Stimulated activated naive CD8-positive, alpha-beta T cell treated with anti-CD3 and anti-CD28 coated beads, Interleukin-15, Interleukin-2, amounts not matched to agents 100 U/mL and 50 U/mL, for 24 hours (primary cell): ENCODE data around the gene PRPSAP1.

Experiments used
- ATAC-seq: fragments of 150-1000 bp; cut with Tn5 transposase; one replicate; pipeline ENCODE4 v1.10.0; 2021
- DNase-seq: peaks from one replicate; pipeline ENCODE4 v3.0.0; 2021

PRPSAP1 gene

GRCh38 chr17:76383546-76384221 is 30.0 kb upstream of the PRPSAP1 start:
- ATAC-seq, result peak; percentile 21
- peak; percentile 67 for DNase-seq

GRCh38 chr17:76382803-76383545 is 29.3 kb upstream of the PRPSAP1 start:
- ATAC-seq (peak; percentile 47), DNase-seq (peak; percentile 69)

- peak; percentile 50 for DNase-seq
- ATAC-seq, result no peak
These were observed 28.7 kb upstream of the PRPSAP1 start for GRCh38 chr17:76382351-76382802.

- DNase-seq (no peak), ATAC-seq (no peak)
These were observed 28.1 kb upstream of the PRPSAP1 start for GRCh38 chr17:76381633-76382350.

GRCh38 chr17:76379646-76380376 is 26.1 kb upstream of the PRPSAP1 start:
- ATAC-seq (no peak), DNase-seq (no peak)

GRCh38 chr17:76379275-76379641 is 25.5 kb upstream of the PRPSAP1 start:
- ATAC-seq, result no peak
- DNase-seq, result no peak

- ATAC-seq, result no peak
- DNase-seq, result no peak
These were observed 25.0 kb upstream of the PRPSAP1 start for GRCh38 chr17:76378548-76379274.

DNA sequence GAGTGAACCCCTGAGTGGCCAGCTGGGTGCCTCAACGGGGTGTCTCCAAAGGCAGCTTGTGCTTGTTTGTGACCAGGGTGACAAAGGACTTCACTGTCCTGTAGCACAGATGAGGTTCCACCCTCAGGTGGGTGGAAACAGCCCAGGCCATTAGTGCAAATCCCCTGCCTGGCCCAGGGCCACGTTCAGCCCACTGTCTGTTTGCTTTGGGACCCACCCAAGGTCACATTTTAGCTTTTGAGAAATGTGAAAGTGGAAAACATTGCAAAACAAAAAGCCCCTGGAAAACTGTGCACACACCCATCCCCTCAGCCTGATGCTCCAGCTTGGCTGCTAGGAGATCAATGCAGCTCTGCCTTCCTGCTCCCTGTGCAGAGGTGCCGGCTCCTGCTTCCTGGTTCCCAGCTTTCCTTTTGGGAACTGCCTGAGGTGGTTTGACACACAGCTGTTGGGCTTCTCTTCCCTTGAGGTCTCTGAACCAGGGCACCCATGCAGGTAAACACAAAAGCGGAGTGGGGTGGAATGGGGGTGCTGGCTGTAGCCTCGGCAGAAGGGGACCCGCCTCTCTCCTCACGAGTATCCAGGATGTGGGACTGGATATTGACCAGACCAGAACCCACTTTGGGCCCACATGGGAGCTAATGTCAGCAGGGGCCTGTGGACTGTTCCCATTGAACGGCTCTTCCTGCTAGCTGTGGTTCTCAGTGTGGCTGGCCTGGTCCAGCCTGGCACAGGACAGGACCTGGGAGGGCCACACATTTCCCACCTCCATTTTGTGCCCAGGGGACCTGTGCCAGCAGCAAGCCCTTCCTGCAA is 22.8 kb upstream of the PRPSAP1 start:
- DNase-seq (no peak), ATAC-seq (no peak)

DNA sequence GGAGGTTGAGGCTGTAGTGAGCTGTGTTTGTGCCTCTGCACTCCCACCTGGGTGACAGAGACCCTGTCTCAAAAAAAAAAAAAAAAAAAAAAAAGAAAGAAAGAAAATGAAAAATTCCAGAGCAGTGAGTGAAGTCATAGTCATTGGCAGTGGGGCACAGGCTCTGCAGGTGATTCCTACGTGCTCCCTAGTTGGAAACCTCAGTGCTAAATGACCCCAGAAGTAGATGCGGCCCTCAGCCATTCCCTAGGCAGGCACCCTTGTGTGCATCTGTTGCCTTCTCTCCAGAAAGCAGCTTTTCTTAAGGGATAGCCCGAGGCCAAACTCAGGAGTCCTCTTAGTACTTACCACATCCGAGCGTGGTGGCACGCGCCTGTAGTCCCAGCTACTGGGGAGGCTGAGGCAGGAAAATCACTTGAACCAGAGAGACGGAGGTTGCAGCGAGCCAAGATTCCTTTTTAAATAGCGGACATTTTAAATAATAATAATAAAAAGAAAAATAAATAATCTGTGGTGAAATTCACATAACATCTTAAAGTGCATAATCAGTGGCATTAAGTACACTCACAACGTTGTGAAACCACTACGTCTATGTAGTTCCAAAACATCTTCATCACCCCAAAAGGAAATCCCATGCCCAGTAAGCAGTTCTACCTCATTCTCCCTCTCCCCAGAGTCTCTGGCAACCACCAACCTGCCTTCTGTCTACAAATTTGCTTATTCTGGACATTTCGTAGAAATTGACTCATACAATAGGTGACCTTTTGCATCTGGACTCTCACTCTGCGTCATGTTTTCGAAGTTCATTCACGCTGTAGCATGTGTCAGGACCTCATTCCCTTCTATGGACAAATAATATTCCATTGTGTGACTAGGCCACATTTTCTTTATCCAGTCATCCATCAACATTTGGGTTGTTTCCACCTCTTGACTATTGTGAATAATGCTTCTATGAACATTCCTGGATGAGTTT is 18.2 kb upstream of the PRPSAP1 start:
- ATAC-seq, result peak; percentile 58
- no peak for DNase-seq

DNA sequence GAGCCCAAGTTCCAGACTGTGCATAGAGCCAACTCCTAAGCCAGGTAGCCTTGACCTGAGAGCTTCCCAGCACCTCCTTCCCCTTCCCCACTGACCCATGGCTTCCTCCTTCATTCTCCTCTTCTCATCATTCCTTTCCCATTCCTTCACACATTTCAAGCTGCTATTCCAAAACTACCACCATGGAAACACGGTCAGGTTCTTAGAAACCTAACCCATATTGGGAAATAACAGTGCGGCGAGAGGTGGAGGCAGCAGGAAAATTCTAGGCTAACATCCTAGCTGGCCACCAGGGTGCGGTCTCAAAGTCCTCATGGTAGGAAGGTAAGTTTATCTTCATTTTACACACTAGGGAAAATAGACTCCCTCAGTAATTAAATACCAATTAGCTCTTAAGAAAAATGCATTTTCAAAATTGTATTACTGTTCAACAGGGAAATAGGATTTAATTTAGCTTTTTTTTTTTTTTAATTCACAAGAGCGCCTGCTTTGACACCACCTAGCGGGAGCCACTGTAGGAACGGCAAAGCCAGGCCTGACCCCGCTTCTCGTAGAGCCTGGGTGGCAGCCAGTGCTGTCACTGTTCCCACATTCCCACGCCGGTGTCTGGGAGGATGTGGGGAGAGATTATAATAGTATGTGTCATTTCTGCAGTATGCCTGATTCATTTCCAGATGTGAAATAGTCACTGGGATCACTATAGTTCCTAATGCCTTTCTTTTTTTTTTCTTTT is 16.7 kb upstream of the PRPSAP1 start:
- ATAC-seq, result no peak
- DNase-seq, result no peak

DNA sequence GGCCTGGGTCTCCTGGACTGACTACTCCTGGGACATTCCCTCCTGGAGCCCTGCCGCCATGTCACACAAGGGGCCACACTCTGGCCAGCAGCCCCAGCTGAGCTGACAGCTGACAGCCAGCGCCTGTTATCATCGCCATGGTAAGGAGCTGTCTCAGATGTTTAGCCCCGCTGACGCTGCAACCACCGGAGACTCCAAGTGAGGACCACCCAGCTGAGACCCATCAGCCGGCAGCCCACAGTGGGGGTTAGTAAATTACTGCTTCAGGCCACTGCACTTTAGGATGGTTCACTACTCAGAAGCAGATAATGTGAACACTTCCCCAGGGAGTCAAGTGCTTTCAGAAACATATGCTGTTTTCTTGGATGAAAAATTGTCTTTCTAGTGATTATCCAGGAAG is 16.1 kb upstream of the PRPSAP1 start:
- ATAC-seq, result no peak
- no peak for DNase-seq

- ATAC-seq (no peak), DNase-seq (no peak)
These were observed 15.7 kb upstream of the PRPSAP1 start for GRCh38 chr17:76369379-76369778.

GRCh38 chr17:76368545-76368944 is 14.8 kb upstream of the PRPSAP1 start:
- ATAC-seq, result no peak
- no peak for DNase-seq

DNA sequence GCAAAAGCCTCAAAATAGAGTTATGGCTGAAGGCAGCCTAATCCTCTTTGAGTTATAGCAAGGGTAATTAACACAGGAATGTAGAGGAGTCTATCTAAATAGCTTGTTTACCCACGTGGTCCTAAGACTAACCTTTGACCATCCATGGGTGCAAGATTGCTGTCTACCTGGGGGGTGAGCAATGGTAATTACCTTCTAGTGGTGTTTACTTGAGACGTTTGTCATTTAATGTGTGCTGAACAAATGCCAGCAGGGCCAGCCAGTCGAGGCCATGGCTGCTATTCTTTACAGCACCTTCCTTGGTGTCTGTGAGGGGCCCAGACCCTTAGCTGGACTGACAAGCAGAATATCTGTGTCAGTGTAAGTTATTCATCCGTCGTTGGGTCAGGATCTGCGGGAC is 13.9 kb upstream of the PRPSAP1 start:
- DNase-seq, result no peak
- ATAC-seq, result no peak

- DNase-seq (no peak), ATAC-seq (no peak)
These were observed 12.5 kb upstream of the PRPSAP1 start for GRCh38 chr17:76366247-76366646.

- ATAC-seq, result no peak
- DNase-seq, result no peak
These were observed 11.7 kb upstream of the PRPSAP1 start for GRCh38 chr17:76365256-76365903.

DNA sequence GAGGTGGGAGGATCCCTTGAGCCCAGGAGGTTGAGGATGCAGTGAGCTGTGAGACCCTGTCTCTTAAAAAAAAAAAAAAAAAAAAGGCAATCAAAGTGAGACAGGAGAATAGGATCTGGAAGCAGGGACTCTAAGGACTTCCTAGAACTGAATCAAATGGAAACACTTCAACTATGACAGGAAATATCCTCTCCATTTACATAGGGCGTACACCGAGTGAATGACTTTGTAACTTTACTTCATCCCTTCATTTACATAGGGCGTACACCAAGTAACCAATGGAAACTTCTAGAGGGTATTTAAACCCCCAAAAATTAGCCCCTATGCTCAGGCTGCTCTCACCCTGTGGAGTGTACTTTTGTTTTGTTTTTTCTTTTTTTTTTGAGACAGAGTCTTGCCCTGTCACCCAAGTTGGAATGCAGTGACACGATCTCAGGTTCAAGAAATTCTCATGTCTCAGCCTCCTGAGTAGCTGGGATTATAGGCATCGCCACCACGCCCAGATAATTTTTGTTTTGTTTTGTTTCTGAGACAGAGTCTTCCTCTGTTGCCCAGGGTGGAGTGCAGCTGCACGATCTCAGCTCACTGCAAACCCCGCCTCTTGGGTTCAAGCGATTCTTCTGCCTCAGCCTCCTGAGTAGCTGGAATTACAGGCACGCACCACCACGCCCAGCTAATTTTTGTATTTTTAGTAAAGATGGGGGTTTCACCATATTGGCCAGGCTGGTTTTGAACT is 9.6 kb upstream of the PRPSAP1 start:
- DNase-seq (no peak), ATAC-seq (no peak)

- ATAC-seq (no peak), DNase-seq (no peak)
These were observed 6.7 kb upstream of the PRPSAP1 start for GRCh38 chr17:76360461-76360860.
